Renal cortical epithelial cell (primary cell): ENCODE results near the gene TMEM74B. TPM values are rescaled to one million over a fixed set of nuclear protein-coding genes. Genes with fewer than 3 reads are reported as not detected.
"Not testable (repeated sequence)": the region's sequence is repeated elsewhere in the genome, so short reads cannot be mapped to it uniquely, and the experiment has no call there.

Experiments used
- DNase-seq: peaks from one replicate; pipeline ENCODE4 v3.0.0-alpha.2; 2011; ENCODE audit warnings: low read depth
- total RNA-seq: library from RNA; depleted of rRNA; stranded (reverse); fragments of >200 nt; gene quantifications from 2 replicates; pipeline ENCODE4 v1.2.3, GENCODE V29; 2014

TMEM74B gene
- total RNA-seq, 1 donor from 2014 or later: 0.45 TPM

- DNase-seq: no peak
Observed at GRCh38 chr20:1180949-1181348, 3.8 kb downstream of the TMEM74B start.

- DNase-seq: peak; percentile 2
Observed at GRCh38 chr20:1178623-1179022, 6.2 kb downstream of the TMEM74B start.

- DNase-seq: no peak
Observed at GRCh38 chr20:1178103-1178502, 6.7 kb downstream of the TMEM74B start.

- DNase-seq: peak; percentile 3
Observed at GRCh38 chr20:1177680-1178079, 7.1 kb downstream of the TMEM74B start.

- no peak for DNase-seq
Observed at GRCh38 chr20:1174787-1175186, 10.0 kb downstream of the TMEM74B start.

GRCh38 chr20:1173698-1174097, 11.1 kb downstream of the TMEM74B start:
- no peak for DNase-seq

- DNase-seq: peak; percentile 12
Observed at GRCh38 chr20:1171461-1172093, 13.2 kb downstream of the TMEM74B start.

- DNase-seq: no peak
Observed at GRCh38 chr20:1169224-1169623, 15.6 kb downstream of the TMEM74B start.

GRCh38 chr20:1166948-1167720, 17.6 kb downstream of the TMEM74B start:
- DNase-seq: no peak

- no peak for DNase-seq
Observed at GRCh38 chr20:1165941-1166340, 18.8 kb downstream of the TMEM74B start.

- DNase-seq: no peak
Observed at GRCh38 chr20:1165521-1165920, 19.3 kb downstream of the TMEM74B start.

GRCh38 chr20:1164871-1165270, 19.9 kb downstream of the TMEM74B start:
- DNase-seq: no peak

- DNase-seq: no peak
Observed at GRCh38 chr20:1163653-1164052, 21.1 kb downstream of the TMEM74B start.

GRCh38 chr20:1163105-1163504, 21.7 kb downstream of the TMEM74B start:
- DNase-seq: no peak

GRCh38 chr20:1160991-1161390, 23.8 kb downstream of the TMEM74B start:
- no peak for DNase-seq

GRCh38 chr20:1160496-1160895, 24.3 kb downstream of the TMEM74B start:
- DNase-seq: no peak

GRCh38 chr20:1155342-1155741, 29.4 kb downstream of the TMEM74B start:
- no peak for DNase-seq

- no peak for DNase-seq
Observed at GRCh38 chr20:1154691-1155090, 30.1 kb downstream of the TMEM74B start.

GRCh38 chr20:1154226-1154625, 30.6 kb downstream of the TMEM74B start:
- DNase-seq: no peak

- no peak for DNase-seq
Observed at GRCh38 chr20:1150968-1151367, 33.8 kb downstream of the TMEM74B start.

GRCh38 chr20:1150218-1150617, 34.6 kb downstream of the TMEM74B start:
- DNase-seq: peak; percentile 46

GRCh38 chr20:1149812-1150211, 35.0 kb downstream of the TMEM74B start:
- not testable (repeated sequence) for DNase-seq

- no peak for DNase-seq
Observed at GRCh38 chr20:1146957-1147356, 37.8 kb downstream of the TMEM74B start.
